ENCODE measurements around the gene PLCL1. TPM values are rescaled to one million over a fixed set of nuclear protein-coding genes. Genes with fewer than 3 reads are reported as not detected.

The PLCL1 gene
- total RNA-seq, 1 experiment from 2014 or later, result 0.21 TPM

DNA sequence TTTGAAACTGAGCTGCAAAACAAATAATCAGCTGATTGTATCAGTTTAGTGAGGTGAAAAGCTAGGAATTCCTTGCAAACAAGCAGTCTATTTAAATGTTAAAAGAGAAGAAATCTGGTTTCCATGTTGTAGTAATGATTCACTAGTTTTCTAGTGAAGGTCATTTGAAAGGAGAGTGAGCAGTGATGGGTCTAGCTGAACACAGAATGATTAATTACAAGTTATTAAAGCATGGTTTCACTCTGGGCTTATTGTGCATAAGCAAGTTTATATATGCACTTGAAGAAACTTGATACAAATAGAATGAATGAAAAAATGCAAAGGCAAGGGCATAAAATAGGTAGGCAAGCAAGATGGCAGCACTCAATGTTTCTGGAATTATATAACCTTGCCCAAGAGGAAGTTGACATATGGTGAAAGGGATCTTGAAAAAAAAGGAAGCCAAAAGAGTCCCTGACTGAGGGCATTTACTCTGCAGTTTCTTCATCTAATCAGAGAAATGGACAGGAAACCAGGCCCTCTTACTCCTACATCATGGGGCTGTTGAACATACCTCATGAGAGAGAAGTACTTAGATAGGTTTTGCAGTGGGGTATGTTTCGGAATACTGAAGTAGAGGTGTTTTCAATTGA lies 53.2 kb downstream of the PLCL1 start:
- H3K4me3 ChIP-seq (ENCODE audit: insufficient read depth, low read depth, low read length), result no peak overlapping the region
- DNase-seq, result no peak

DNA sequence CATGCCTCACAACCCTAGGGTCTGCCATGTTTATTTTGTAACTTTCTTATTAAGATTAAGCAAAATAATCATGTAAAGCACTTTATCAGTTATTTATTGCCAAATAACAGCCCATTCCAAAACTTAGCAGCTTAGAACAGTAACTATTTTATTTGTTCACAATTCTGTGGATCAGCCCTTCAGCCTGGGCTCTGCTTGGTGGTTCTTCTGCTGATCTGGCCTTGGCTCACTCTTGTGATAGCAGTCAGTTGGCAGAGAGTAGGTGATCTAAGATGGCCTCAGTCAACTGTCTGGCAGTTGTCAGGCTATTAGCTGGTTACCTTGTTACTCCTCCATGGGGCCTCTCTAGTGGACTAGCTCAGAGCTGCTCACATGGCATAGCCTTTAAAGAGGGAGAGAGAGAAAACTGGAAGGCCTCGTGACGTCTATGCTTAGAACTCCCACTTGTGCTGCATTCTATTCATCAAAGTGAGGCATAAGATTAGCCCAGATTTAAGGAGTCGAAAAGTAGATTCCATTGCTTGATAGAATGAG lies 54.3 kb downstream of the PLCL1 start:
- DNase-seq, result no peak
- Histone ChIP-seq H3K36me3 (replicated peaks; ENCODE audit: control insufficient read depth, insufficient read depth, low read length) (no peaks in the 10 kb centered on the region), H3K27me3 (ENCODE audit: control insufficient read depth, insufficient read depth, low read length) (no peaks in the 10 kb centered on the region), H3K4me3 (ENCODE audit: insufficient read depth, low read depth, low read length) (no peak overlapping the region)

More for the DNA sequence above, 53.2 kb downstream of the PLCL1 start:
- no peaks in the 10 kb centered on the region for H3K36me3 ChIP-seq (replicated peaks; ENCODE audit: control insufficient read depth, insufficient read depth, low read length)
- H3K27me3 ChIP-seq (ENCODE audit: control insufficient read depth, insufficient read depth, low read length), result no peaks in the 10 kb centered on the region

DNA sequence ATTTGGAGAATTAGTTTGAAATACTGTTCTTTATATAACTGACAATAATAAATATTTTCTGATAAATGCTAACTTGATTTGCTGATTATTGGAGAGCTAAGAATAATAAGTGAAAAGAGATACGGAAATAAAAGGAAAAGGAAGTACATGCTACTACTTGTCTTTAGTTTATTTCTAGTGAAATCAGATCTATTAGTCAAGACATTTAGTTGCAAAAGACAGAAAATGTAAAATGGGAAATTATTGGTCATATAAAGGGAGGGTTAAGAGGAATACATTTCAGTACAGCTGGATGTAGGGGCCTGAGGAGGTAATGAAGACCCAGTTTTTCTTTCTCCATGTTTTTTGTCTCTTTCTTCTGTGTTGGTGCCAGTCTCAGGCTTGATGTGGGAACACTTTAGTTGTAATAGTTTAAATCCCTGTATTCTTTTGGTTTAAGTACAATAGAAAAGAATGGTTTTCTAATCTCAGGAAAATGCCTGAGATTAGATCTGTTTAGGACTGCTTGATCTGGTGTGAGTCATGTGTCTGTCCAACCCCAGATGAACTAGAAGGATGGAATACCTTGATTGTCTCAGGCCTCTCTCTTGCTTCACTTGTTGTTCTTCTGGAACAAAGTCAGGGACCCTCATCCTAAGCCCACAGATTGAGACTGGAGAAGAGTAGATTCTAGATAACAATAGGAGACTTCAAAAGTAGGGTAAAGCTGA lies 58.0 kb downstream of the PLCL1 start:
- H3K4me3 ChIP-seq (ENCODE audit: insufficient read depth, low read depth, low read length), result no peak overlapping the region
- no peaks in the 10 kb centered on the region for H3K27me3 ChIP-seq (ENCODE audit: control insufficient read depth, insufficient read depth, low read length)
- no peaks in the 10 kb centered on the region for H3K36me3 ChIP-seq (replicated peaks; ENCODE audit: control insufficient read depth, insufficient read depth, low read length)
- no peak for DNase-seq

DNA sequence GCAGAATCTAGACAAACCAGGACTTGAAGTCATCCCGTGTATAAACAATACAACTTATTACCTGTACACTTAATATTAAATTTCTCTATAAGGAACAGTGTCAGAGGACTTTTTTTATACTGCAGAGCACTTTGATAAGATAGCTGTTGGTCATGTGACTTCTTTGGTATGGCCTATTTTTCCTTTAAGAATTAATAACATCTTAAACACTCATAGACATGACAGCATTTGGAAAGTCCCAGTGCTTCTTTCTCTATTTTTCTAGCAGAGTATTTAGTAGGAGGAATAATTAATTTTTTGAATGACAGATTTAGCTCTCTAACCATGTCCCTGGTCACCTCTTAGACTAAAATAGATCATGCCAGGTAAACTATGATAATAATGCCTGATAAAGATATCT lies 59.4 kb downstream of the PLCL1 start:
- H3K27me3 ChIP-seq (ENCODE audit: control insufficient read depth, insufficient read depth, low read length), result no peaks in the 10 kb centered on the region
- no peaks in the 10 kb centered on the region for H3K36me3 ChIP-seq (replicated peaks; ENCODE audit: control insufficient read depth, insufficient read depth, low read length)
- no peak for DNase-seq
- no peak overlapping the region for H3K4me3 ChIP-seq (ENCODE audit: insufficient read depth, low read depth, low read length)

DNA sequence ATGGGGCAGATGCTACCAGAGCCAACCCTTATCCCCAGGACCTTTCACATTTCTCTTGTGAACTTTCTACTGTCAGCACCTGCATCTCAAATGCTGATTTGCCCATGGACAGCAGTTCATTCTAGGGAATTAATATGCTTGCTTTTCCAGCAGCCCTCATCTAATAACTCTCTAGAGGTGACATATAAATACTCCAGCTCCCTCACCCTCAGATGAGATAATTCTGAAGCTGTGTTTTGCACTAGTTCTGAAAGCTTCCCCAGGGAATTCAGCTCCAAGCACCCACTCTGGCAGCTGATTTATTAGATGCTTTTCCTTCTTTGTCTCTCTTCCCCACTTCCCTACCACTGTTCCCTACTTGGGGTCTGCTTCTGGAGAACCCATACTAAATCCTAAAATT lies 62.1 kb downstream of the PLCL1 start:
- H3K4me3 ChIP-seq (ENCODE audit: insufficient read depth, low read depth, low read length), result no peak overlapping the region
- no peaks in the 10 kb centered on the region for H3K36me3 ChIP-seq (replicated peaks; ENCODE audit: control insufficient read depth, insufficient read depth, low read length)
- DNase-seq, result no peak
- H3K27me3 ChIP-seq (ENCODE audit: control insufficient read depth, insufficient read depth, low read length), result no peaks in the 10 kb centered on the region

DNA sequence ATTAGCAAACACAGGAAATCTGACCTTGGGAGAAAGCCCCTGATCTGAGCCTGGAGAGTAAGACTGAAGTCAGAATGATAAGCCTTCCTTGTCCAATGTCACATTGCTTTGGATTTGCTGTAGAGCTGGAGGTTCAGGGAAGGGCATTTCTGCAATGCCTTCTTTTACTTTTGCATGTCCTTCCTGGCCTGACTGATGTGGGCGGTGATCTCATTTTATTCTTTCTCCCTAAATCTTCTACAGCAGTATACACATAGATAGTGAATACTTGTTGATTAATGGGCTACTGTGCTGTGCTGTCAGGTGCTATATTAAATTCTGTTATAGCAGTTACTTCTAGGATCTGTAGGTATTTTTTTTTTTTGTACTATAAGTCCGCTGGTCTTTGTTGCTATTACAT lies 62.6 kb downstream of the PLCL1 start:
- Histone ChIP-seq H3K27me3 (ENCODE audit: control insufficient read depth, insufficient read depth, low read length) (no peaks in the 10 kb centered on the region), H3K4me3 (ENCODE audit: insufficient read depth, low read depth, low read length) (no peak overlapping the region), H3K36me3 (replicated peaks; ENCODE audit: control insufficient read depth, insufficient read depth, low read length) (no peaks in the 10 kb centered on the region)
- no peak for DNase-seq

DNA sequence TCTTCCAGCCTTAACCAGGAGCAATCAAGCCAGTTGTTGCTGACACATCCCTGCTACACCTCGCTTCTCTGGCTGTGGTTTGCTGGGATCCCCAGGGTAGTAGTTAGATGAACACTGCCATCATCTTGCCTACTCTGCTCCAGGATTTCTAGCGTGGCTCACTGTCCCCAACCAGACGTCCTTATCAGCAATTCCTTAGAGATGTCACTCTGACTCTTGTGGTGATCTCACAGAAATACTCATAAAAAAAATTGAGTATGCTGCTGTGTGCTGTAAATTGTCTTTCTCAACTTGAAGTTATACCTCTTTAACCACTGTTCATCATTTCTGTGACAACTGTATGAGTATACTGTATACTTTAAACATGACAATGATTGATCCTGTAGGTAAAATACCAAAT lies 63.2 kb downstream of the PLCL1 start:
- Histone ChIP-seq H3K27me3 (ENCODE audit: control insufficient read depth, insufficient read depth, low read length) (no peaks in the 10 kb centered on the region), H3K4me3 (ENCODE audit: insufficient read depth, low read depth, low read length) (no peak overlapping the region), H3K36me3 (replicated peaks; ENCODE audit: control insufficient read depth, insufficient read depth, low read length) (no peaks in the 10 kb centered on the region)
- DNase-seq, result no peak

DNA sequence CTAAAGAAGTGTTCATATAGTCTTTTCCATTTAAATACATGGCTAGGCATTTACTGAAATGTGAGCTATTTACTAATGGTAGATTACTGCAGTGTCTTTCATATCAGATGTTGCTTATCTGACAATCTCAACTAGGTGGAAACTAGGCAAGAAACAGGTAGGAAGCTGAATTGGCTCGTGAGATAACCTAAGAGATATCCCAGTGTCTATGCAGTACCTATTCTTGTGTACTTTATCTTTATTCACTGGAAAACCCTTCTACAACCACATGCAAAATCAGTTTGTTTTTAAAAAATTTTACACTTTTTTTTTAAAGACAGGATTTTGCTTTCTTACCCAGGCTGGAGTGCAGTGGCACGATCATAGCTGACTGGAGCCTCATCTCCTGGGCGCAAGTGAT lies 63.8 kb downstream of the PLCL1 start:
- no peak for DNase-seq
- no peaks in the 10 kb centered on the region for H3K36me3 ChIP-seq (replicated peaks; ENCODE audit: control insufficient read depth, insufficient read depth, low read length)
- no peaks in the 10 kb centered on the region for H3K27me3 ChIP-seq (ENCODE audit: control insufficient read depth, insufficient read depth, low read length)
- no peak overlapping the region for H3K4me3 ChIP-seq (ENCODE audit: insufficient read depth, low read depth, low read length)

DNA sequence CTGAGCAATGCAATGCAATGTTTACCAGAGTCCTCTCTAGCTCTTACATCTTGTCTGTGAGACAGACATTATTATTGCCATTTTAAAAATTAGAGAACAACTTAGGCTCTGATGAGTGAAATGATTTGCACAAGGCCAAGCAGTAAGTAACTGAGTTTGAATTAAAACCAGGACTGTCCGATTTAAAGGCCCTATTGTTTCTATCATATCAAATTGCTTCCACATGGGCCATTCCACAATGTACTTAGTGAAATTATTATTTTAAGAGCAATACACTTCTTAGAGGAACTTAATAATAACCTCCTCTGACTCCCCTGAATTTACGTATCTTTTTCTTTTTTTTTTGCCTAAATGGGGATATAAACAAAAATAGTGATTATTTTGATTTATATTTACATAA lies 64.6 kb downstream of the PLCL1 start:
- Histone ChIP-seq H3K4me3 (ENCODE audit: insufficient read depth, low read depth, low read length) (no peak overlapping the region), H3K36me3 (replicated peaks; ENCODE audit: control insufficient read depth, insufficient read depth, low read length) (no peaks in the 10 kb centered on the region), H3K27me3 (ENCODE audit: control insufficient read depth, insufficient read depth, low read length) (no peaks in the 10 kb centered on the region)
- no peak for DNase-seq

DNA sequence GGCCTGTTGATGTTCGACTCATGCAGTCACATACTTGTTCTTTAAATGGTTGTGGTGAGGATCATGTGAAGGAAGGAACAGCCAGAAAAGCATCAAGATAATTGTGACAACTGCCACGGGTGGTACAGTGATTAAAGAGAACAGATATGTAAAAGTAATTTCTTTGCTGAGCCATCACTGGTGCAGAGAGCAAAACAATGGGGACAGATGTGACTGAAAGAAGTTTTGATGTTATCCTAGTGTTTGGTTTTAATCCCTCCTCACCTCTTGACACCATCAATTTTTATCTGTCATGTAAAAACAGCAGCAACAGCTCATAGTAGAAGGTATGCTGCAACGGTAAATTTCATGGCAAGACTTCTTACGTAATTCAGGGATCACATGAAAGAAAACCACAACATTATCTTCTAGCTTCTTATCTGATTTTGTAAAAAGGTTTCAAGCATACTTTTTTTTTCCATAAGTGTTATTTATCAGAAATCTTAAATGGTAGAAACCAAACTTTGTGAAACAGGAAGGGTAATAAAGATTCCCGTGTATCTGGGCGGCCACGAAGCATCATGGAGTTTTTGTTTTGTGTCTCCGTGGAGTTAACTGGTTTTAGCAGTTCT lies 65.2 kb downstream of the PLCL1 start:
- H3K27me3 ChIP-seq (ENCODE audit: control insufficient read depth, insufficient read depth, low read length), result no peaks in the 10 kb centered on the region
- no peak for DNase-seq
- no peak overlapping the region for H3K4me3 ChIP-seq (ENCODE audit: insufficient read depth, low read depth, low read length)
- no peaks in the 10 kb centered on the region for H3K36me3 ChIP-seq (replicated peaks; ENCODE audit: control insufficient read depth, insufficient read depth, low read length)

DNA sequence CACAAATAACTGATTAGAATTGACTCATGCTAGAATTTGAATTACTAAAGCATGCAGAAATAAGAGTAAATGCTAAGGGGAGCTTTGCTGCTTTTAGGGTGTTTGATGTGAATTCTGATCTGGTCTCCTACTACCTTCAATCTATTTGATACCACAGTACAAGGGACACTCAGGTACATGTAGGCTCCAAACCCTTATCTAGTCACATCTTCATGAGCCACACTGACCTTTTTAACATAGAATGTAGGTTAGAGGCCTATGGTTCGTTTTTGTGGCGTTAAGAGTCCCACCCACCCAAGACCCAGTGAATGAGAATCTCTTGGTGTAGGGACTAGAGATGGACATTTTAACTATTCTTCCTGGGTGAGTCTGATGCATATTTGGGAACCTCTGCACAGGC lies 65.7 kb downstream of the PLCL1 start:
- DNase-seq, result no peak
- Histone ChIP-seq H3K27me3 (ENCODE audit: control insufficient read depth, insufficient read depth, low read length) (no peaks in the 10 kb centered on the region), H3K4me3 (ENCODE audit: insufficient read depth, low read depth, low read length) (no peak overlapping the region), H3K36me3 (replicated peaks; ENCODE audit: control insufficient read depth, insufficient read depth, low read length) (no peaks in the 10 kb centered on the region)

DNA sequence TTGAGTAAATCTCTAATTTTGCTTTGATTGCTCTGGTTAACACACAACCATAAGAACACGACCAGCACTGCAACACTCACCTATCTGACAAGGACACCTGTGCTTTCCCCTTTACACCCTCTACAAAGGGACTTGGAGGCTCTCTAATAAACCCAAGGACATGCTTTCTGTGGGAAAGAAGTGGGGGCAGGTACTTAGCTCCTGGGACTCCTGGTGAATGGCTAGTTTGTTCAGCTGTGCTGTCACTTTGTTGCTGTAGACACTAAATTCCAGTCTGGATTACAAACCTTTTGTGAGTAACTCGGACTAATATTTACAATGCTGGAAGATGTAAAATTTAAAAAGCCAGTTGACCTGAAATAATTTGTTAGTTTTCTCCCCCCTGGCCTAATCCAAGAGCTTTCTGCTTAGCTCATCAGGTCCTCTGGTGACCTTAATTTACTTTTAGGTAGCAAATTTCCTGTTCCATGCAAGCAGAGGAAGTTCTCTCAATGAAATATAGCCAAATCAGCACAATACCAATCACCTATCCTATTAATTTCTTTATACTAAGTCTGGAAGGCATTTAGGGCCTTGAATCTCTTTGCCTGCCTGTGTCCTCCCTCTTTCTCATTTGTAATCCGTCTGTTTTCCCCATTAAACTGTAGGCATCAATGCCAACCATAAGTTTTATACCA lies 67.5 kb downstream of the PLCL1 start:
- DNase-seq, result no peak
- no peaks in the 10 kb centered on the region for H3K27me3 ChIP-seq (ENCODE audit: control insufficient read depth, insufficient read depth, low read length)

DNA sequence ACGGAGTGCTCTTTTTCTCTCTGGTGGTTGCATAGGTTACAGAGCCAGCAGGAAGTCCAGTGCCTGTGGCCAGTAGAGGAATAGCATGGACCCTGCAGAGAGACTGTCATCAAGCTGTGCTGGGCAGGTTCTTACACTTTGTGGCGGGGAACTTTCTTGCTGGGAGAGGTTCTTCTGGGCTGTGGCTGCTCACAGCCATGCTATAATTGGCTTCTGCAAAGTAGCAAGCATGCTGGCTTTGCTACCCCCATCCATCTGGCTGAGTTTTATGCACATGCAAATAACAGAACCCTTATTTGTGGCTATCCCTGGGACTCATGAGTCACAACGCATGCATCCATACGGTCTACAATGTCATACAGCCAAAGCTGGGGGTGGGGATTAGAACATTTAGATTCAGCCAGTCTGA lies 68.9 kb downstream of the PLCL1 start:
- DNase-seq, result no peak
- Histone ChIP-seq H3K4me3 (ENCODE audit: insufficient read depth, low read depth, low read length) (no peak overlapping the region), H3K27me3 (ENCODE audit: control insufficient read depth, insufficient read depth, low read length) (no peaks in the 10 kb centered on the region), H3K36me3 (replicated peaks; ENCODE audit: control insufficient read depth, insufficient read depth, low read length) (no peaks in the 10 kb centered on the region)

More for the DNA sequence above, 67.5 kb downstream of the PLCL1 start:
- Histone ChIP-seq H3K36me3 (replicated peaks; ENCODE audit: control insufficient read depth, insufficient read depth, low read length) (no peaks in the 10 kb centered on the region), H3K4me3 (ENCODE audit: insufficient read depth, low read depth, low read length) (no peak overlapping the region)

DNA sequence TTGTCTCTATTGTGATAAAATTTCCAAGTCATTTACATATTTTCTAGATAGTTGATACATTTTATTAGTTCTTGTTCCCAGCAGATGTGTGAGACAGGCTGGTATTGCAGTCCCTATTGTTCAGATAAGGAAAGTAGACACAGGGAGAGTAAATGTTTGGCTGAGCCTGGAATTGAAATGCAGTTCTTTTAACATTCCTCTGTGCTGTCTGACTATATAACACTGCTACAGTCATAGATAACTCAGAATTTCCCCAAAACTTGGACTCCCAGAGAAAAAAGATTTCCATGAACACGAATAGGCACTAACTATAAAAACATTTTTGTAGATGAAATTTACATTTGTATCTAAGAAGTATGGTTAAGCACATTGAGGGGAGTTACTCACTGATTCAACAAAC lies 71.4 kb downstream of the PLCL1 start:
- Histone ChIP-seq H3K36me3 (replicated peaks; ENCODE audit: control insufficient read depth, insufficient read depth, low read length) (no peaks in the 10 kb centered on the region), H3K27me3 (ENCODE audit: control insufficient read depth, insufficient read depth, low read length) (no peaks in the 10 kb centered on the region), H3K4me3 (ENCODE audit: insufficient read depth, low read depth, low read length) (no peak overlapping the region)
- DNase-seq, result no peak

DNA sequence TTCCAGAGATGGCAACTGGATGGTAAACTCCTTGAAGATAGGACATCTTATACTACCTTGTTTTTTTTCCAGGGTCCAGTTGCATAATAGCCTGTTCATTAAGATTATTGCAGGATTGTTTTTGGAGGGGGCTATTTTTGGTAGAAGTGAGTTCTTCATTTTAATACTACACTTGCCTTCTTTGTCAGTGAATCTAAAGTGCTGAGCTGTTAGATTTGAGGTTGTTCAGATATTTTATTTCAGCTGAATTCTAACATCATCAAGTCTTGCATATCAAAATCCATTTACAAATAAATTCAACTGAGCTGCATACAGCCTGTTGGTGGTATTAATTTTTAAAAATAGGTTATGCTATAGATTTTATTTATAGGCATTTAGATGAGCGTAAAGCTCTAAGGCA lies 72.1 kb downstream of the PLCL1 start:
- Histone ChIP-seq H3K27me3 (ENCODE audit: control insufficient read depth, insufficient read depth, low read length) (no peaks in the 10 kb centered on the region), H3K36me3 (replicated peaks; ENCODE audit: control insufficient read depth, insufficient read depth, low read length) (no peaks in the 10 kb centered on the region), H3K4me3 (ENCODE audit: insufficient read depth, low read depth, low read length) (no peak overlapping the region)
- no peak for DNase-seq

Data from H7 (cell line).